T-helper 1 cell treated with Interleukin-12 subunit alpha and Interleukin-12 subunit beta and Interleukin-4 antibody, amounts not matched to agents 30 μg/mL and 1 μg/mL, for 36 hours (primary cell): ENCODE measurements around the gene EML1.
"Not testable (repeated sequence)": the region's sequence is repeated elsewhere in the genome, so short reads cannot be mapped to it uniquely, and the experiment has no call there.

Experiments
- H3K27ac Mint-ChIP-seq: one replicate; pipeline ENCODE4 v1.8.0; 2021; ENCODE audit warnings: mild to moderate bottlenecking, mixed read lengths
- H3K27me3 Mint-ChIP-seq: one replicate; pipeline ENCODE4 v1.8.0; 2021; ENCODE audit warnings: low read depth, mixed read lengths
- H3K36me3 Mint-ChIP-seq: one replicate; pipeline ENCODE4 v1.8.0; 2021; ENCODE audit warnings: low read depth, mixed read lengths
- H3K4me1 Mint-ChIP-seq: one replicate; pipeline ENCODE4 v1.8.0; 2021; ENCODE audit warnings: low read depth, mixed read lengths
- H3K4me3 Mint-ChIP-seq: one replicate; pipeline ENCODE4 v1.8.0; 2021; ENCODE audit warnings: mild to moderate bottlenecking, moderate library complexity, mixed read lengths
- H3K9me3 Mint-ChIP-seq: one replicate; pipeline ENCODE4 v1.8.0; 2021; ENCODE audit warnings: mixed read lengths

The EML1 gene

GRCh38 chr14:99752486-99753121 is 40.6 kb upstream of the EML1 start:
- no peaks in the 10 kb centered on the region for H3K4me1 Mint-ChIP-seq
- H3K36me3 Mint-ChIP-seq: no peaks in the 10 kb centered on the region
- H3K4me3 Mint-ChIP-seq: no peak overlapping the region
- H3K27ac Mint-ChIP-seq: no peak overlapping the region
- peaks cover 27% of the 10 kb centered on the region for H3K27me3 Mint-ChIP-seq
- H3K9me3 Mint-ChIP-seq: no peaks in the 10 kb centered on the region

GRCh38 chr14:99753225-99754140 is 39.7 kb upstream of the EML1 start:
- no peak overlapping the region for H3K4me3 Mint-ChIP-seq
- H3K27ac Mint-ChIP-seq: no peak overlapping the region
- no peaks in the 10 kb centered on the region for H3K9me3 Mint-ChIP-seq
- no peaks in the 10 kb centered on the region for H3K36me3 Mint-ChIP-seq
- no peaks in the 10 kb centered on the region for H3K4me1 Mint-ChIP-seq
- H3K27me3 Mint-ChIP-seq: peaks cover 27% of the 10 kb centered on the region

DNA sequence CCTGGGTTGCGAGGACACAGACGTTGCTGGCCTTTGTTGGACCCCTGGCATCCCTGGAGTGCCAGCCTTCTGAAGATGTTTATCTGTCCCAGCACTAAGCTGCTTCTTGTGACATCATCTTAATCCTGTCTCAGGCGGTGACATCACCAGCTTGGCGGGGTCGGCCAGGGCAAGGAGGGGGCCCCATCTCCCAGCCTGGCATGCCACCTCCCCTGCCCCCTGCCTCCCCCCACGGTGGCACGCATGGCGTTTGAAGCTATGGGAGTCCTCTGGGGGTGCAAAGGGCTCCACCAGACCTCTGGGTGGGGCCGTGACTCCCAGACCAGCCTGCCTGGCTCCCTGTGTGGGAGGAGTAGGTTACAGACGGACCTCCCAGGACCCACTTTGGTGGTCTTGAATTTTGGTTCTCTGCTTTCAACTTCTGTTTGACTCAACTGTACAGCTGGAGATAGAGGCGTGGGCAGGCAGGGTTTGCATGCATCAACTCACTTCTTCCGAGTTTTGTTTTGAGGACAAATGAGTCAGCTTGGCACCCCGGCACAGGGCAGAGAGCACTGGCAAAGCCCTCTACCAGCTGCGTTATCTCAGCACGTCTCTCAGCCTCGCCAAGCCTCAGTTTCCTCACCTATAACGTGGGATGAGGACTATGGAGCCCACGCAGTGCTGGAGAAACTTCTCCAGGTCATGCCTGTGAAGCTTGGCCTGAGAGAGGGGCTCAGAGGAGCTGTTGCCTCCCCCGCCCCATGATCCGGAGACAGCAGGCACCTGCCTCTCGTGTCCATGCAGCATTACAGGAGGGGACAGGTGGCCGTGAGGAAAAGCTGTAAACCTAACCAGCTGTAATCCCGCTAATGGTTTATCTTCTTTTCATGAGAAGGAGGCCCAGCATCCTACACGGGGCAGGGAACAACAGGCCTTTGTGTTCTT is 38.8 kb upstream of the EML1 start:
- Mint-ChIP-seq H3K4me3 (no peak overlapping the region), H3K27ac (no peak overlapping the region), H3K4me1 (no peaks in the 10 kb centered on the region), H3K27me3 (peaks cover 24% of the 10 kb centered on the region), H3K36me3 (no peaks in the 10 kb centered on the region), H3K9me3 (no peaks in the 10 kb centered on the region)

DNA sequence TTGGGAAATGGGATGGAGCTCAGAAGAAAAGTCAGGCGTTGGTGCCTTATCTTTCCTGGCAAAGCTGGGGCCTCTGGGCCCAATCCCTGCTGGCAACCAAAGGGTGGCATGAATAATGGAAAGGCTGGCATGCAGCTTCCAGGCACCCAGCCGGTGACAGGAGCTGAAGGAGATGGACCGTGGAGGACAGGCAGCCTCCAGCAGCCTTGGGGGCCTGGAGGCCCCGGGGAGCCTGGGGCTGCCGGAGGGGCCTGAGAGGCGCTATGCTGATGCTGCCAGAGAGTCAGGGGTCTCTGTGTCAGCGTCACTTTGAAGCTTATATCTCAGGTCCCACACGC is 38.2 kb upstream of the EML1 start:
- H3K4me3 Mint-ChIP-seq: no peak overlapping the region
- no peaks in the 10 kb centered on the region for H3K36me3 Mint-ChIP-seq
- H3K9me3 Mint-ChIP-seq: no peaks in the 10 kb centered on the region
- no peak overlapping the region for H3K27ac Mint-ChIP-seq
- no peaks in the 10 kb centered on the region for H3K4me1 Mint-ChIP-seq
- peaks cover 24% of the 10 kb centered on the region for H3K27me3 Mint-ChIP-seq

DNA sequence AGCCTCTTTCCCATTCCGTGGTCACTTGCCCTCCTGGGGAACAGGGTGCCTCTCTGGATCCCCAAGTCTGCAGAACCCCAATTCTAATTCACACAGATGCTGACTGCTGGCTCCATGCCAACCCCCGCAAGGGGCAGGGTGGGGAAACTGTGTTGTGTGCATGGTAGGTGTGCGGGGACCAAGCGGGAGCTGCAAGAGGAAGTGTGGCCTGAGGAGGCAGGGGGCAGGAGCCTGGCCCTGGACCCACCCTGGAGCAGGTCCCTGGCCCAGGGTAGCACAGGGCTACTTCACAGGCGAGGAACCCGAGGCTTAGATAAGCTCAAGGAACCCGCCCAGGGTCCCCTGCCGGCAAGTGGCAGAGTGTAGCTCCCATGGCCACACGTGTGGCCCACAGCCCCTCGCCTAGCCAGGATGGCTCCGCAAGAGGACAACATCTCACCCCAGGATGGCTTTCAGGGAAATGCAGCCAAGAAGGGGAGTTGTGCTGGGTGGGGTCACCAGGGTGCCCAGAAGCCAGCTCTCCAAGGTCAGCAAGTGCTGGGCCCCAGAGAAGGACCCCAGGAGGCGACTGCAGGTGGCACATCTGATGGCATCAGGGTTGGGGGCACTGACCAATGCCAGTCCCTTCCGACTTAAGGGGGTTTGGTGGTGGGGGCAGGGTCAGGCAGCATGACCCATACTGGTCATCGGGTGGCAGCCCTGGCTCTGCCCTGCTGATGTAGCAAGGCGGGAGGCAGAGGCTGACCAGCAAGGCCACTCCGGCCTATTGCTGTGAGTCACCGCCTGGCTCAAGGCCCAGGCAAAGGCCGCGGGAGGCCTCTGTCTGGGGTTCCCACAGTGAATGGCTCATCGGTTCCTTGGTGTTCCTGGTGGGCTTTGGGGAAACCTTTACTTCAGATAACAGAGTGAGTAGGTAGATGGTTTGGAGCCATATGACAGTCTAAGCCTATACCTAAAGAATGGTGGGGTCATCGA is 37.3 kb upstream of the EML1 start:
- H3K27me3 Mint-ChIP-seq: peaks cover 24% of the 10 kb centered on the region
- no peaks in the 10 kb centered on the region for H3K9me3 Mint-ChIP-seq
- H3K36me3 Mint-ChIP-seq: no peaks in the 10 kb centered on the region
- no peak overlapping the region for H3K27ac Mint-ChIP-seq
- H3K4me1 Mint-ChIP-seq: no peaks in the 10 kb centered on the region
- no peak overlapping the region for H3K4me3 Mint-ChIP-seq

DNA sequence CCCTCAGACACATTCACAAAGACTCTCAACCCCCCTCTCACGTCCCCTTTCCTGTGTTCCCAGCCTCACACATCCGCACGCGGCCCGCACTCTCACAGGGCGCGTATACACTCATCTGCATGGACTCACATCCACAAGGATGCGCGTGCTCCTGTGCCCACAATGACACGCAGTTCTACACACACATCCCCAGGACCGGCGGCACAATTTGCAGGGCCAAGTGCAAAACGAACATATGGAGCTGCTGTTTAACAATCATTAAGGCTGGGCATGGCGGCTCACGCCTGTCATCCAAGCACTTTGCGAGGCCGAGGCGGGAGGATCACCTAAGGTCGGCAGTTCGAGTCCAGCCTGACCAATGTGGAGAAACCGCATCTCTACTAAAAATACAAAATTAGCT is 36.4 kb upstream of the EML1 start:
- peaks cover 17% of the 10 kb centered on the region for H3K27me3 Mint-ChIP-seq
- no peaks in the 10 kb centered on the region for H3K36me3 Mint-ChIP-seq
- H3K27ac Mint-ChIP-seq: no peak overlapping the region
- H3K4me1 Mint-ChIP-seq: no peaks in the 10 kb centered on the region
- H3K9me3 Mint-ChIP-seq: no peaks in the 10 kb centered on the region
- H3K4me3 Mint-ChIP-seq: no peak overlapping the region

- Mint-ChIP-seq H3K27me3 (peaks cover 11% of the 10 kb centered on the region), H3K9me3 (no peaks in the 10 kb centered on the region), H3K27ac (no peak overlapping the region), H3K4me1 (no peaks in the 10 kb centered on the region), H3K4me3 (no peak overlapping the region), H3K36me3 (no peaks in the 10 kb centered on the region)
Observed at GRCh38 chr14:99757331-99758070, 35.7 kb upstream of the EML1 start.

DNA sequence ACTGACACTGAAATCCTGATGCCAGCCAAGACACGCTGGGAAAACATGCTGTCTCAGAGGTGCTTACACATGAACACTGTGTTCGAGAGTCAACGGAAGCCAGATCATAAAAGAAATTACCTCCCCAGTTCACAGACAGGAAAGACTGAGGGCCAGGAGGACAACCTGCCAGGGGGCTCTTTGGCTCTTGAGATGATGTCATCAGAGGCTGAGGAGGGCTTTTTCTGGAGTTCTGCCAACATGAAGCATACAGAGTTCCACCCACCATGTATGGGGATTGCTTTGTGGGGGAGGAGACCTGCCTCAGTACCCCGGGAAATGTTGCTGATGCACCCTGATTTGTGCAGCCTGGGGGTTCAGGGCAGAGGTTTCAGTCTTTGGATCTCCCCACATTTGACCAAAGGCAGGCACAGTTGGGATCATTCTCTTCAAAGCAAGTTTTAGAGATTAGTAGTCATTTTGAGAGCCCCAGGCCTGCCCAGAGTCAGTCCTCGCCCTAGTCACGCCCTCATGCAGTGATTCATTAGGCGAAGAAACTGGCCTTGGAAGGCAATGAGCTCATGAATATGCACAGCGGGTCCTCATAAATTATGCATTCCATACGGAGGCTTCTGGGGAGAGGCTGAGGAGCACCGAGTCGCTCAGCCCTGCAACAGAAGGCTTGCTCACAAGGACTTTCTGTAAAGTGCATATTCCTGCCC is 34.9 kb upstream of the EML1 start:
- no peaks in the 10 kb centered on the region for H3K4me1 Mint-ChIP-seq
- H3K27me3 Mint-ChIP-seq: peaks cover 10% of the 10 kb centered on the region
- H3K27ac Mint-ChIP-seq: no peak overlapping the region
- no peaks in the 10 kb centered on the region for H3K36me3 Mint-ChIP-seq
- no peak overlapping the region for H3K4me3 Mint-ChIP-seq
- H3K9me3 Mint-ChIP-seq: no peaks in the 10 kb centered on the region

GRCh38 chr14:99758872-99759545 is 34.2 kb upstream of the EML1 start:
- H3K36me3 Mint-ChIP-seq: no peaks in the 10 kb centered on the region
- H3K9me3 Mint-ChIP-seq: no peaks in the 10 kb centered on the region
- H3K27me3 Mint-ChIP-seq: peaks cover 4% of the 10 kb centered on the region
- H3K4me3 Mint-ChIP-seq: no peak overlapping the region
- no peaks in the 10 kb centered on the region for H3K4me1 Mint-ChIP-seq
- H3K27ac Mint-ChIP-seq: no peak overlapping the region

DNA sequence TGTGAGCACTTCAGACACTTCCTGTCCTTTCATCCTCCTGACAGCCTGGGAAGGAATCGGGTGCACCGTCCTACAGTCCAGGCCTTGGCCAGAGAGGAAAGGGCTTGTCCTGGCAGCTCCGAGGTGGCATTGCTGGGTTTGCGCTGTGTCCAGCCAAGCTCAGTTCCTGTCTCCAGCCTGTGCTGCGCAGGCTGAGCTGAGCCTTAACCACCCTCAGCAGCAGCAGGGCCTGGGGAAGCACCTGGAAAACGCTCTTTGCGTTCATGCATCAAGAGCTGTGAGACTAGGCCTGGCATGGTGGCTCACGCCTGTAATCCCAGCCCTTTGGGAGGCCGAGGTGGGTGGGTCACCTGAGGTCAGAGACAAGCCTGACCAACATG is 33.7 kb upstream of the EML1 start:
- no peaks in the 10 kb centered on the region for H3K4me1 Mint-ChIP-seq
- H3K36me3 Mint-ChIP-seq: no peaks in the 10 kb centered on the region
- no peak overlapping the region for H3K4me3 Mint-ChIP-seq
- no peaks in the 10 kb centered on the region for H3K9me3 Mint-ChIP-seq
- H3K27me3 Mint-ChIP-seq: peaks cover 1% of the 10 kb centered on the region
- H3K27ac Mint-ChIP-seq: no peak overlapping the region

DNA sequence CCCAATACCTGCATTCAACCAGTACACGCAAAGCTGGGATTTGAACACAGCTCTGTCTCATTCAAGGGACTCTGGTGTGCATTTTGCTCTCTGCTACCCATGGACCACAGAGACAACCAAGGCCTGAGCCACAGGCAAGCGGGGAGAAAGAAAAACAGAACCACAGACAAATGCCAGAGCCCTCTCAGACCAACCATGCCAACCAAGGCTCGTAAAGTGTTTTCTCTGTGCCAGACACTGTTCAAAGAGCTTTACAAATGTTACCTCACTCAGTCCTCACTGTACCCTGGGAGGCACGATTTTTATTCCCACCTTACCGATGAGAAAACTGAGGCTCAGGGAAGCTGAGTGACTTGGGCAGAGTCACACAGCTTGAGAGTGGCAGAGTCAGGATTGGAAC is 32.4 kb upstream of the EML1 start:
- no peak overlapping the region for H3K27ac Mint-ChIP-seq
- H3K36me3 Mint-ChIP-seq: no peaks in the 10 kb centered on the region
- H3K4me3 Mint-ChIP-seq: no peak overlapping the region
- no peaks in the 10 kb centered on the region for H3K4me1 Mint-ChIP-seq
- no peaks in the 10 kb centered on the region for H3K9me3 Mint-ChIP-seq
- H3K27me3 Mint-ChIP-seq: no peaks in the 10 kb centered on the region

DNA sequence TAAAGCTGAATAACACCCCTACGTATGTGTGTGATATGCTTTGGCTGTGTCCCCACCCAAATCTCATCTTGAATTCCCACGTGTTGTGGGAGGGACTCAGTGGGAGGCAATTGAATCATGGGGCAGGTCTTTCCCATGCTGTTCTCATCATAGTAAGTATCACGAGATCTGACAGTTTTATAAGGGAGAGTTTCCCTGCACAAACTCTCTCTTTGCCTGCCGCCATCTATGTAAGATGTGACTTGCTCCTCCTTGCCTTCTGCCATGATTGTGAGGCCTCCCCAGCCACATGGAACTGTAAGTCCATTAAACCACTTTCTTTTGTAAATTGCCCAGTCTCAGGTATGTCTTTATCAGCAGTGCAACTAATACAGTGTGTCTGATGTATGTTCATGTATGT is 30.3 kb upstream of the EML1 start:
- not testable (repeated sequence) for H3K27me3 Mint-ChIP-seq, H3K4me3 Mint-ChIP-seq, H3K9me3 Mint-ChIP-seq, H3K36me3 Mint-ChIP-seq, H3K27ac Mint-ChIP-seq, H3K4me1 Mint-ChIP-seq
